ENCODE results near the gene NSRP1. TPM values are rescaled to one million over a fixed set of nuclear protein-coding genes. Genes with fewer than 3 reads are reported as not detected.

Gene NSRP1
- polyA plus RNA-seq, 3 donors = 7.2 to 19.9 (median 11.7) TPM

GRCh38 chr17:30197416-30197815, 80.8 kb downstream of the NSRP1 start:
- no peak for TF ChIP-seq CTCF (IDR thresholded peaks at IDR 0.05)
- H3K4me3 ChIP-seq (replicated peaks in 1 of 3; ENCODE audit: low read depth in 2 of 3, low read length in 3 of 3) = no peak overlapping the region
- no peak overlapping the region for H3K4me3 Mint-ChIP-seq
- no peak overlapping the region for H2AFZ ChIP-seq (ENCODE audit: insufficient read depth, low read depth, low read length, poor library complexity, severe bottlenecking)
- intact Hi-C loops (cut with micrococcal nuclease) = no loop called here
- no peaks in the 10 kb centered on the region for H4K20me1 ChIP-seq (ENCODE audit: insufficient read depth, low read length)
- H3K27me3 Mint-ChIP-seq (ENCODE audit: low read depth in 3 of 3) = peaks cover 12 to 15% (median 14%) of the 10 kb centered on the region in 3 donors
- no peaks in the 10 kb centered on the region for H3K9me3 ChIP-seq (replicated peaks in 1 of 2; ENCODE audit: control insufficient read depth in 1 of 2, insufficient read depth in 1 of 2, low read length in 2 of 2)
- peaks cover 0 to 6% of the 10 kb centered on the region in 2 donors for H3K27me3 ChIP-seq (ENCODE audit: control insufficient read depth in 2 of 2, insufficient read depth in 2 of 2, low read length in 2 of 2)
- no peak overlapping the region for H3K9ac ChIP-seq (ENCODE audit: insufficient read depth, low read length, poor library complexity, severe bottlenecking)
- H3K79me2 ChIP-seq (ENCODE audit: insufficient read depth, low read length) = no peaks in the 10 kb centered on the region
- no peaks in the 10 kb centered on the region for H3K36me3 ChIP-seq (replicated peaks in 1 of 2; ENCODE audit: control insufficient read depth in 1 of 2, insufficient read depth in 2 of 2, low read length in 2 of 2)
- H3K27ac ChIP-seq (ENCODE audit: low read depth in 1 of 2, low read length in 2 of 2) = no peak overlapping the region
- 86% methylated on average over 1 of the region's 4 CpGs for WGBS (ENCODE audit: insufficient coverage)
- H3K36me3 Mint-ChIP-seq = no peaks in the 10 kb centered on the region
- no peaks in the 10 kb centered on the region for H3K4me1 Mint-ChIP-seq
- no peak for DNase-seq
- H3K4me1 ChIP-seq (ENCODE audit: control insufficient read depth in 1 of 2, insufficient read depth in 2 of 2, low read length in 2 of 2) = no peaks in the 10 kb centered on the region
- H3K27ac Mint-ChIP-seq = no peak overlapping the region
- H3K4me2 ChIP-seq (replicated peaks; ENCODE audit: extremely low read depth, low read length, poor library complexity, severe bottlenecking) = no peak overlapping the region
- no peaks in the 10 kb centered on the region for H3K9me3 Mint-ChIP-seq

- H3K4me2 ChIP-seq (replicated peaks; ENCODE audit: extremely low read depth, low read length, poor library complexity, severe bottlenecking) = no peak overlapping the region
- no peaks in the 10 kb centered on the region for H3K79me2 ChIP-seq (ENCODE audit: insufficient read depth, low read length)
- Mint-ChIP-seq H3K4me1 (no peaks in the 10 kb centered on the region), H3K9me3 (no peaks in the 10 kb centered on the region), H3K36me3 (no peaks in the 10 kb centered on the region), H3K27me3 (ENCODE audit: low read depth in 3 of 3) (peaks cover 8 to 10% (median 10%) of the 10 kb centered on the region in 3 donors), H3K27ac (no peak overlapping the region), H3K4me3 (no peak overlapping the region)
- no peak for TF ChIP-seq CTCF (IDR thresholded peaks at IDR 0.05)
- DNase-seq = no peak
- no peak overlapping the region for H3K9ac ChIP-seq (ENCODE audit: insufficient read depth, low read length, poor library complexity, severe bottlenecking)
- no peak overlapping the region for H2AFZ ChIP-seq (ENCODE audit: insufficient read depth, low read depth, low read length, poor library complexity, severe bottlenecking)
- H3K27me3 ChIP-seq (ENCODE audit: control insufficient read depth in 2 of 2, insufficient read depth in 2 of 2, low read length in 2 of 2) = no peaks in the 10 kb centered on the region
- no peak overlapping the region for H3K4me3 ChIP-seq (replicated peaks in 1 of 3; ENCODE audit: low read depth in 2 of 3, low read length in 3 of 3)
- intact Hi-C loops (cut with micrococcal nuclease) = no loop called here
- no CpG with 5 or more reads among the region's 5 CpGs for WGBS (ENCODE audit: insufficient coverage)
- H3K27ac ChIP-seq (ENCODE audit: low read depth in 1 of 2, low read length in 2 of 2) = no peak overlapping the region
- H4K20me1 ChIP-seq (ENCODE audit: insufficient read depth, low read length) = no peaks in the 10 kb centered on the region
- no peaks in the 10 kb centered on the region for H3K4me1 ChIP-seq (ENCODE audit: control insufficient read depth in 1 of 2, insufficient read depth in 2 of 2, low read length in 2 of 2)
- H3K36me3 ChIP-seq (replicated peaks in 1 of 2; ENCODE audit: control insufficient read depth in 1 of 2, insufficient read depth in 2 of 2, low read length in 2 of 2) = no peaks in the 10 kb centered on the region
- H3K9me3 ChIP-seq (replicated peaks in 1 of 2; ENCODE audit: control insufficient read depth in 1 of 2, insufficient read depth in 1 of 2, low read length in 2 of 2) = no peaks in the 10 kb centered on the region
These were observed 83.0 kb downstream of the NSRP1 start for GRCh38 chr17:30199600-30199999.

All from CD14-positive monocyte (primary cell).